K562 (cell line): ENCODE results near the gene TSEN34. TPM values are rescaled to one million over a fixed set of nuclear protein-coding genes. Genes with fewer than 3 reads are reported as not detected.

Experiments used
- ATF6 ChIP-seq: sonication (generic); formaldehyde crosslinking; IDR thresholded peaks from 2 replicates; pipeline ENCODE4 v1.4.0; 2020; ENCODE audit warnings: mild to moderate bottlenecking, missing genetic modification reagents
- BDP1 ChIP-seq: IDR thresholded peaks from 3 replicates; pipeline ENCODE4 v1.6.1; 2011; ENCODE audit not compliant: insufficient read length, insufficient read depth
- CCNT2 ChIP-seq: IDR thresholded peaks from 2 replicates; pipeline ENCODE4 v1.6.1; 2011; ENCODE audit warnings: borderline replicate concordance, low read depth, mild to moderate bottlenecking, moderate library complexity, mixed read lengths, low read length; ENCODE audit not compliant: insufficient read length; ENCODE audit errors: extremely low read depth
- ELK1 ChIP-seq: sonication (generic); formaldehyde crosslinking; IDR thresholded peaks from 2 replicates; pipeline ENCODE4 v1.8.1; 2022; ENCODE audit warnings: missing genetic modification reagents
- FOXA3 ChIP-seq, 2 experiments: fragments of 450-650 bp in 1 of 2; sonication (generic) in 1 of 2; formaldehyde crosslinking; IDR thresholded peaks in 1 of 2; conservative IDR thresholded peaks in 1 of 2; 2 replicates each; pipeline versions ENCODE4 v1.4.0 to v1.8.0; 2020 to 2022; ENCODE audit warnings: mild to moderate bottlenecking in 2 of 2, missing genetic modification reagents in 1 of 2
- HDAC2 ChIP-seq: fragments of 450-650 bp; IDR thresholded peaks from 2 replicates; pipeline ENCODE4 v1.6.1; 2016; ENCODE audit warnings: mild to moderate bottlenecking
- NFIC ChIP-seq: fragments of 450-650 bp; IDR thresholded peaks from 2 replicates; pipeline ENCODE4 v1.6.1; 2017; ENCODE audit warnings: mild to moderate bottlenecking, inconsistent platforms
- PCBP1 ChIP-seq: fragments of 200-400 bp; formaldehyde crosslinking; IDR thresholded peaks from 2 replicates; pipeline ENCODE4 v1.6.1; 2018; ENCODE audit warnings: mild to moderate bottlenecking, low read depth, low read length; ENCODE audit not compliant: poor library complexity, severe bottlenecking
- PRDM10 ChIP-seq: fragments of 450-650 bp; IDR thresholded peaks from 2 replicates; pipeline ENCODE4 v1.6.1; 2018; ENCODE audit not compliant: partially characterized antibody
- SUPT5H ChIP-seq: fragments of 450-650 bp; IDR thresholded peaks from 2 replicates; pipeline ENCODE4 v1.6.1; 2016
- TBP ChIP-seq: optimal IDR thresholded peaks from 2 replicates; pipeline ENCODE3; 2011; ENCODE audit warnings: low read depth, low read length, improper control_type of control experiment
- ZFX ChIP-seq: sonication (generic); formaldehyde crosslinking; IDR thresholded peaks from 2 replicates; pipeline ENCODE4 v1.8.0; 2022; ENCODE audit warnings: mild to moderate bottlenecking, missing genetic modification reagents, moderate library complexity
- ZNF239 ChIP-seq: fragments of 250-450 bp; sonication (Bioruptor Pico); IDR thresholded peaks from 2 replicates; pipeline ENCODE4 v1.4.0; 2020; ENCODE audit warnings: mild to moderate bottlenecking
- ZNF639 ChIP-seq, 2 experiments: fragments of 200-800 bp in 1 of 2; sonication (Bioruptor generic) in 1 of 2; sonication (generic) in 1 of 2; formaldehyde crosslinking in 1 of 2; IDR thresholded peaks in 1 of 2; conservative IDR thresholded peaks in 1 of 2; 2 replicates each; pipeline versions ENCODE4 v1.5.0 to v1.6.1; 2016 to 2020; ENCODE audit warnings: missing compliant biosample characterization in 1 of 2, missing genetic modification characterization in 1 of 2, missing genetic modification reagents in 1 of 2
- polyA plus RNA-seq, 8 experiments: library from polyadenylated mRNA; depleted of rRNA in 4 of 8; stranded (reverse) in 5 of 8; unstranded in 3 of 8; fragments of >200 nt; fragmentation: Nextera tagmentation in 2 of 8; fragmentation: Illumina TruSeq in 1 of 8; extraction: Ambion mirVana in 2 of 8; extraction: Trizol in 1 of 8; gene quantifications; 2 replicates each; pipeline versions ENCODE4 v1.2.1 to v1.2.3, GENCODE V29; 2011 to 2014; ENCODE audit warnings: inconsistent platforms in 1 of 8, missing spikeins in 1 of 8
- total RNA-seq, 7 experiments: library from RNA; depleted of rRNA in 6 of 7; stranded (reverse); fragments of >200 nt in 6 of 7; fragmentation: Illumina TruSeq in 2 of 7; extraction: Trizol in 2 of 7; gene quantifications; 2 replicates each; pipeline versions ENCODE4 v1.2.1 to v1.2.3, GENCODE V29; 2011 to 2021; ENCODE audit warnings: low replicate concordance in 1 of 7

Gene TSEN34
- total and polyA plus RNA-seq, 9 of the 15 experiments (the other 6 are each of a cell fraction or from before 2014, with no cell fraction given): 3.1 to 57.6 (median 29.5) TPM

- TF ChIP-seq FOXA3 (CRISPR knock-in tag; conservative IDR thresholded peaks at IDR 0.05 in 1 of 2, IDR thresholded peaks at IDR 0.05 in 1 of 2) (0 out of 4 replicates have a peak, but pooled peaks of 1 of the 2 experiments have one; percentile 62), BDP1 (no peak), HDAC2 (peak; percentile 21; the same call in 1 of the 2 replicates), TBP (peak; percentile 71), PCBP1 (peak; percentile 53), NFIC (no peak), PRDM10 (peak; percentile 45), ZFX (CRISPR knock-in tag) (peak; percentile 4; the same call in 1 of the 2 replicates), CCNT2 (peak; percentile 71), ELK1 (CRISPR knock-in tag) (no peak), ATF6 (CRISPR knock-in tag) (no peak), ZNF239 (CRISPR knock-in tag) (no peak), ZNF639 (CRISPR knock-in tag; conservative IDR thresholded peaks at IDR 0.05 in 1 of 2, IDR thresholded peaks at IDR 0.05 in 1 of 2) (no peak), SUPT5H (peak; percentile 86)
These were observed 31.5 kb upstream of the TSEN34 start, which contains the start of gene LENG1 (continued) for GRCh38 chr19:54159352-54160181.
